Measurements from ENCODE around the gene IRF8. TPM values are rescaled to one million over a fixed set of nuclear protein-coding genes. Genes with fewer than 3 reads are reported as not detected.

Gene IRF8
- total RNA-seq, 1 donor from 2014 or later, result 2.0 TPM

GRCh38 chr16:85878407-85878806 lies 20.6 kb upstream of the IRF8 start:
- no peak overlapping the region for H3K4me3 Mint-ChIP-seq (ENCODE audit: low read depth)
- peaks cover 1% of the 10 kb centered on the region for H3K36me3 Mint-ChIP-seq (ENCODE audit: insufficient read depth)
- H3K27ac Mint-ChIP-seq, result no peak overlapping the region
- peaks cover 14% of the 10 kb centered on the region for H3K27me3 Mint-ChIP-seq
- no peaks in the 10 kb centered on the region for H3K9me3 Mint-ChIP-seq (ENCODE audit: low read depth)
- TF ChIP-seq CTCF (IDR thresholded peaks at IDR 0.05; ENCODE audit: unreplicated experiment), result no peak
- no peaks in the 10 kb centered on the region for H3K4me1 Mint-ChIP-seq (ENCODE audit: low read depth)
- DNase-seq (ENCODE audit: low spot score, unreplicated experiment), result no peak

- H3K4me1 Mint-ChIP-seq (ENCODE audit: low read depth), result no peaks in the 10 kb centered on the region
- peaks cover 1% of the 10 kb centered on the region for H3K36me3 Mint-ChIP-seq (ENCODE audit: insufficient read depth)
- H3K27ac Mint-ChIP-seq, result no peak overlapping the region
- no peak for DNase-seq (ENCODE audit: low spot score, unreplicated experiment)
- no peak overlapping the region for H3K4me3 Mint-ChIP-seq (ENCODE audit: low read depth)
- H3K9me3 Mint-ChIP-seq (ENCODE audit: low read depth), result no peaks in the 10 kb centered on the region
- H3K27me3 Mint-ChIP-seq, result peaks cover 18% of the 10 kb centered on the region
- TF ChIP-seq CTCF (IDR thresholded peaks at IDR 0.05; ENCODE audit: unreplicated experiment), result no peak
These were observed 20.1 kb upstream of the IRF8 start for GRCh38 chr16:85878875-85879274.

GRCh38 chr16:85879549-85879948 lies 19.4 kb upstream of the IRF8 start:
- Mint-ChIP-seq H3K27me3 (peaks cover 25% of the 10 kb centered on the region), H3K4me3 (ENCODE audit: low read depth) (no peak overlapping the region), H3K9me3 (ENCODE audit: low read depth) (no peaks in the 10 kb centered on the region)

GRCh38 chr16:85879975-85880831 lies 18.8 kb upstream of the IRF8 start:
- Mint-ChIP-seq H3K9me3 (ENCODE audit: low read depth) (no peaks in the 10 kb centered on the region), H3K4me3 (ENCODE audit: low read depth) (no peak overlapping the region), H3K27me3 (peaks cover 29% of the 10 kb centered on the region), H3K4me1 (ENCODE audit: low read depth) (no peaks in the 10 kb centered on the region), H3K36me3 (ENCODE audit: insufficient read depth) (peaks cover 1% of the 10 kb centered on the region), H3K27ac (no peak overlapping the region)
- TF ChIP-seq CTCF (IDR thresholded peaks at IDR 0.05; ENCODE audit: unreplicated experiment), result no peak
- DNase-seq (ENCODE audit: low spot score, unreplicated experiment), result no peak

More at GRCh38 chr16:85879549-85879948, 19.4 kb upstream of the IRF8 start:
- no peak for DNase-seq (ENCODE audit: low spot score, unreplicated experiment)
- Mint-ChIP-seq H3K4me1 (ENCODE audit: low read depth) (no peaks in the 10 kb centered on the region), H3K27ac (no peak overlapping the region), H3K36me3 (ENCODE audit: insufficient read depth) (peaks cover 1% of the 10 kb centered on the region)
- TF ChIP-seq CTCF (IDR thresholded peaks at IDR 0.05; ENCODE audit: unreplicated experiment), result no peak

- peaks cover 1% of the 10 kb centered on the region for H3K36me3 Mint-ChIP-seq (ENCODE audit: insufficient read depth)
- H3K27ac Mint-ChIP-seq, result no peak overlapping the region
- peaks cover 33% of the 10 kb centered on the region for H3K27me3 Mint-ChIP-seq
- H3K4me3 Mint-ChIP-seq (ENCODE audit: low read depth), result no peak overlapping the region
- DNase-seq (ENCODE audit: low spot score, unreplicated experiment), result no peak
- TF ChIP-seq CTCF (IDR thresholded peaks at IDR 0.05; ENCODE audit: unreplicated experiment), result no peak
- H3K9me3 Mint-ChIP-seq (ENCODE audit: low read depth), result no peaks in the 10 kb centered on the region
- H3K4me1 Mint-ChIP-seq (ENCODE audit: low read depth), result no peaks in the 10 kb centered on the region
These were observed 18.1 kb upstream of the IRF8 start for GRCh38 chr16:85880861-85881260.
